SK-N-SH (cell line): ENCODE results near the gene MAP3K1. TPM values are rescaled to one million over a fixed set of nuclear protein-coding genes. Genes with fewer than 3 reads are reported as not detected.

Source experiments
- CTCF ChIA-PET: fragments of 300-600, 350-600 bp; formaldehyde crosslinking; extraction: SDS; loops from one replicate; lab custom pipeline; 2021; lab: Yijun Ruan, JAX
- POLR2A ChIA-PET: fragments of 350-600 bp; sonication (Branson Sonifier 250); formaldehyde crosslinking; extraction: SDS; loops from one replicate; lab custom pipeline; 2020; ENCODE audit warnings: antibody characterized with exemption, inconsistent platforms; lab: Yijun Ruan, JAX
- DNase-seq: peaks from one replicate; pipeline ENCODE4 v3.0.0; 2012
- H2AFZ ChIP-seq: fragments of 200-600 bp; sonication (generic); 2 replicates; pipeline ENCODE4 v1.8.1; 2016; ENCODE audit warnings: antibody characterized with exemption, mild to moderate bottlenecking, low read depth
- H3F3A ChIP-seq: fragments of 200-600 bp; sonication (generic); replicated peaks from 2 replicates; pipeline ENCODE3; 2016; ENCODE audit warnings: antibody characterized with exemption, mild to moderate bottlenecking; ENCODE audit not compliant: insufficient read depth
- H3K27ac ChIP-seq, 2 experiments: fragments of 200-500 bp in 1 of 2; fragments of 200-600 bp in 1 of 2; sonication (Bioruptor generic) in 1 of 2; sonication (generic), shearing (Covaris generic) in 1 of 2; 2 replicates each; pipeline versions ENCODE4 v1.5.1 to v1.6.1; 2014 to 2016; ENCODE audit warnings: low read depth in 2 of 2, inconsistent platforms in 1 of 2, low read length in 1 of 2, mild to moderate bottlenecking in 1 of 2, mixed read lengths in 1 of 2
- H3K27me3 ChIP-seq: fragments of 200-600 bp; sonication (generic), shearing (Covaris generic); 2 replicates; pipeline ENCODE4 v1.6.1; 2016; ENCODE audit warnings: mixed run types; ENCODE audit not compliant: insufficient read depth
- H3K36me3 ChIP-seq, 2 experiments: fragments of 200-500 bp in 1 of 2; fragments of 200-600 bp in 1 of 2; sonication (Bioruptor generic) in 1 of 2; sonication (generic) in 1 of 2; replicated peaks in 1 of 2; 2 replicates each; pipeline versions ENCODE3 to v1.5.1; 2014 to 2016; ENCODE audit warnings: low read length in 1 of 2, mild to moderate bottlenecking in 1 of 2; ENCODE audit not compliant: insufficient read depth in 2 of 2, control insufficient read depth in 1 of 2
- H3K4me1 ChIP-seq, 2 experiments: fragments of 200-500 bp in 1 of 2; fragments of 200-600 bp in 1 of 2; sonication (Bioruptor generic) in 1 of 2; sonication (generic), shearing (Covaris generic) in 1 of 2; 2 replicates each; pipeline versions ENCODE4 v1.5.1 to v1.6.1; 2014 to 2016; ENCODE audit warnings: low read depth in 1 of 2, low read length in 1 of 2, mixed run types in 1 of 2; ENCODE audit not compliant: insufficient read depth in 2 of 2, control insufficient read depth in 1 of 2
- H3K4me2 ChIP-seq: fragments of 200-600 bp; sonication (generic), shearing (Covaris generic); 2 replicates; pipeline ENCODE4 v1.6.1; 2017; ENCODE audit warnings: mixed run types
- H3K4me3 ChIP-seq, 2 experiments: fragments of 200-500 bp in 1 of 2; fragments of 200-600 bp in 1 of 2; sonication (Bioruptor generic) in 1 of 2; sonication (generic), shearing (Covaris generic) in 1 of 2; 2 replicates each; pipeline versions ENCODE4 v1.5.1 to v1.8.1; 2014 to 2016; ENCODE audit warnings: low read depth in 2 of 2, inconsistent platforms in 1 of 2, low read length in 1 of 2, mild to moderate bottlenecking in 1 of 2, mixed read lengths in 1 of 2, moderate library complexity in 1 of 2
- H3K79me2 ChIP-seq: fragments of 200-600 bp; sonication (generic); 2 replicates; pipeline ENCODE4 v1.8.1; 2017; ENCODE audit warnings: mild to moderate bottlenecking; ENCODE audit not compliant: insufficient read depth
- H3K9ac ChIP-seq: fragments of 200-600 bp; sonication (generic); 2 replicates; pipeline ENCODE4 v1.6.1; 2017; ENCODE audit warnings: mixed run types
- H3K9me2 ChIP-seq: fragments of 200-600 bp; sonication (generic); 2 replicates; pipeline ENCODE4 v1.6.1; 2017; ENCODE audit warnings: mixed run types
- H3K9me3 ChIP-seq: fragments of 200-600 bp; sonication (generic); 2 replicates; pipeline ENCODE4 v1.6.1; 2017; ENCODE audit warnings: mixed run types, mild to moderate bottlenecking, moderate library complexity
- H4K20me1 ChIP-seq: fragments of 200-600 bp; sonication (generic); 2 replicates; pipeline ENCODE4 v1.6.1; 2017; ENCODE audit warnings: mild to moderate bottlenecking, mixed run types; ENCODE audit not compliant: insufficient read depth
- CTCF ChIP-seq: fragments of 200-600 bp; sonication (generic); IDR thresholded peaks from 2 replicates; pipeline ENCODE4 v1.6.1; 2017; ENCODE audit warnings: antibody characterized with exemption, mild to moderate bottlenecking, moderate library complexity
- EZH2phosphoT487 ChIP-seq: fragments of 200-600 bp; sonication (generic); IDR thresholded peaks from 2 replicates; pipeline ENCODE4 v1.6.1; 2017; ENCODE audit warnings: low read depth, mixed run types, mild to moderate bottlenecking, antibody characterized with exemption, moderate library complexity, borderline replicate concordance
- FOSL2 ChIP-seq: IDR thresholded peaks from 2 replicates; pipeline ENCODE4 v1.4.0; 2012; ENCODE audit warnings: low read depth, mild to moderate bottlenecking, moderate library complexity, borderline replicate concordance
- FOXJ3 ChIP-seq: sonication (generic); formaldehyde crosslinking; IDR thresholded peaks from 2 replicates; pipeline ENCODE4 v1.5.1; 2020; ENCODE audit warnings: mild to moderate bottlenecking, missing genetic modification reagents
- FOXM1 ChIP-seq: IDR thresholded peaks from 2 replicates; pipeline ENCODE4 v1.4.0; 2012; ENCODE audit warnings: low read depth, mild to moderate bottlenecking
- GABPA ChIP-seq: IDR thresholded peaks from 2 replicates; pipeline ENCODE4 v1.4.0; 2012; ENCODE audit warnings: low read depth, mild to moderate bottlenecking
- IRF3 ChIP-seq: fragments of 150-350 bp; IDR thresholded peaks from 2 replicates; pipeline ENCODE4 v1.6.1; 2016; ENCODE audit warnings: mild to moderate bottlenecking, low read depth, low read length
- MAX ChIP-seq: IDR thresholded peaks from 2 replicates; pipeline ENCODE4 v1.4.0; 2012; ENCODE audit warnings: low read depth
- MXI1 ChIP-seq: IDR thresholded peaks from 2 replicates; pipeline ENCODE4 v1.6.1; 2012; ENCODE audit warnings: mild to moderate bottlenecking, low read depth, low read length, improper control_type of control experiment
- NFIC ChIP-seq: IDR thresholded peaks from 2 replicates; pipeline ENCODE4 v1.4.0; 2012; ENCODE audit warnings: borderline replicate concordance
- PBX3 ChIP-seq: IDR thresholded peaks from 2 replicates; pipeline ENCODE4; 2012
- RCOR1 ChIP-seq: fragments of 150-350 bp; IDR thresholded peaks from 2 replicates; pipeline ENCODE4 v1.6.1; 2017; ENCODE audit warnings: antibody characterized with exemption, low read length
- RFX5 ChIP-seq: IDR thresholded peaks from 2 replicates; pipeline ENCODE4 v1.6.1; 2012; ENCODE audit warnings: mild to moderate bottlenecking, improper control_type of control experiment, low read length
- RXRA ChIP-seq: IDR thresholded peaks from 2 replicates; pipeline ENCODE4 v1.4.0; 2012; ENCODE audit warnings: low read depth, mild to moderate bottlenecking, borderline replicate concordance
- SIN3A ChIP-seq: IDR thresholded peaks from 2 replicates; pipeline ENCODE4 v1.6.1; 2012; ENCODE audit warnings: low read depth, mild to moderate bottlenecking, low read length, moderate library complexity, borderline replicate concordance
- SMC3 ChIP-seq: IDR thresholded peaks from 2 replicates; pipeline ENCODE4 v1.6.1; 2012; ENCODE audit warnings: low read depth, low read length, improper control_type of control experiment
- TAF1 ChIP-seq: IDR thresholded peaks from 2 replicates; pipeline ENCODE4 v1.6.1; 2012; ENCODE audit warnings: low read depth, mild to moderate bottlenecking, low read length, moderate library complexity, borderline replicate concordance
- TCF12 ChIP-seq: IDR thresholded peaks from 2 replicates; pipeline ENCODE4 v1.4.0; 2012
- TEAD4 ChIP-seq: IDR thresholded peaks from 2 replicates; pipeline ENCODE4 v1.4.0; 2012; ENCODE audit warnings: mild to moderate bottlenecking, borderline replicate concordance; ENCODE audit not compliant: insufficient read depth
- YY1 ChIP-seq: IDR thresholded peaks from 2 replicates; pipeline ENCODE4 v1.4.0; 2012; ENCODE audit warnings: low read depth, mild to moderate bottlenecking
- WGBS: methylation state at CpG from one replicate; pipeline ENCODE4 v1.1.6; 2017; ENCODE audit warnings: low lambda C conversion rate; 5-methylcytosine and 5-hydroxymethylcytosine counted together
- polyA plus RNA-seq, 3 experiments: library from polyadenylated mRNA; depleted of rRNA; stranded (reverse); fragments of >200 nt; gene quantifications; 2 replicates each; pipeline ENCODE4 v1.2.3, GENCODE V29; 2012
- TF ChIP-seq, protein P1 (sequence below): IDR thresholded peaks from 2 replicates; pipeline ENCODE4 v1.4.0; 2012; ENCODE audit warnings: low read depth, borderline replicate concordance
- TF ChIP-seq, protein P2 (sequence below): fragments of 150-350 bp; IDR thresholded peaks from 2 replicates; pipeline ENCODE4 v1.6.1; 2017; ENCODE audit warnings: antibody characterized with exemption, low read length, low read depth, borderline replicate concordance
- TF ChIP-seq, protein P3 (sequence below): IDR thresholded peaks from 2 replicates; pipeline ENCODE4 v1.6.1; 2012; ENCODE audit warnings: mild to moderate bottlenecking, low read depth, low read length, moderate library complexity

MAP3K1 gene
- polyA plus RNA-seq, 1 of the 3 experiments (the other 2 are of a cell fraction), result 2.2 TPM

GRCh38 chr5:56816546-56817081, 1.3 kb downstream of the MAP3K1 start:
- H3K36me3 ChIP-seq, result peaks cover 0 to 11% of the 10 kb centered on the region in 2 experiments
- no peaks in the 10 kb centered on the region for H3K9me3 ChIP-seq
- peak overlapping the region; percentile 91 to 93 for H3K4me3 ChIP-seq
- CTCF ChIA-PET, result interaction anchor here (1.3 kb wide), 1 partner anchor 101 kb away, joined by 3 read pairs; no protein-coding TSS in a partner anchor
- peak overlapping the region; percentile 77 to 96 for H3K27ac ChIP-seq
- no peaks in the 10 kb centered on the region for H3K9me2 ChIP-seq
- H3K4me1 ChIP-seq, result peaks cover 6 to 21% of the 10 kb centered on the region in 2 experiments; a peak in 3 of 4 replicates
- 0% methylated on average over 11 of the region's 43 CpGs for WGBS
- H2AFZ ChIP-seq, result peak overlapping the region; percentile 68; the same call in 1 of the 2 replicates
- H3K9ac ChIP-seq, result peak overlapping the region; percentile 73
- peaks cover 59% of the 10 kb centered on the region for H3K79me2 ChIP-seq
- no peaks in the 10 kb centered on the region for H3K27me3 ChIP-seq
- peak overlapping the region; percentile 80 for H3K4me2 ChIP-seq
- POLR2A ChIA-PET, result no interaction called here
- peak; percentile 63 for DNase-seq
- peaks cover 16% of the 10 kb centered on the region for H3F3A ChIP-seq
- H4K20me1 ChIP-seq, result no peaks in the 10 kb centered on the region
- no peak for TF ChIP-seq CTCF
- TF ChIP-seq, protein P1, sequence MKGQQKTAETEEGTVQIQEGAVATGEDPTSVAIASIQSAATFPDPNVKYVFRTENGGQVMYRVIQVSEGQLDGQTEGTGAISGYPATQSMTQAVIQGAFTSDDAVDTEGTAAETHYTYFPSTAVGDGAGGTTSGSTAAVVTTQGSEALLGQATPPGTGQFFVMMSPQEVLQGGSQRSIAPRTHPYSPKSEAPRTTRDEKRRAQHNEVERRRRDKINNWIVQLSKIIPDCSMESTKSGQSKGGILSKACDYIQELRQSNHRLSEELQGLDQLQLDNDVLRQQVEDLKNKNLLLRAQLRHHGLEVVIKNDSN, result no peak
- no peak for TF ChIP-seq FOSL2
- TF ChIP-seq RXRA, result no peak
- no peak for TF ChIP-seq FOXM1
- TF ChIP-seq, protein P2, sequence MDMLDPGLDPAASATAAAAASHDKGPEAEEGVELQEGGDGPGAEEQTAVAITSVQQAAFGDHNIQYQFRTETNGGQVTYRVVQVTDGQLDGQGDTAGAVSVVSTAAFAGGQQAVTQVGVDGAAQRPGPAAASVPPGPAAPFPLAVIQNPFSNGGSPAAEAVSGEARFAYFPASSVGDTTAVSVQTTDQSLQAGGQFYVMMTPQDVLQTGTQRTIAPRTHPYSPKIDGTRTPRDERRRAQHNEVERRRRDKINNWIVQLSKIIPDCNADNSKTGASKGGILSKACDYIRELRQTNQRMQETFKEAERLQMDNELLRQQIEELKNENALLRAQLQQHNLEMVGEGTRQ, result no peak
- TF ChIP-seq PBX3, result no peak
- no peak for TF ChIP-seq FOXJ3 (CRISPR knock-in tag)
- peak; percentile 13 for TF ChIP-seq TAF1
- TF ChIP-seq SMC3, result no peak
- no peak for TF ChIP-seq NFIC
- no peak; the same call in 1 of the 2 replicates for TF ChIP-seq TEAD4
- no peak; the same call in 1 of the 2 replicates for TF ChIP-seq TCF12
- TF ChIP-seq, protein P3, sequence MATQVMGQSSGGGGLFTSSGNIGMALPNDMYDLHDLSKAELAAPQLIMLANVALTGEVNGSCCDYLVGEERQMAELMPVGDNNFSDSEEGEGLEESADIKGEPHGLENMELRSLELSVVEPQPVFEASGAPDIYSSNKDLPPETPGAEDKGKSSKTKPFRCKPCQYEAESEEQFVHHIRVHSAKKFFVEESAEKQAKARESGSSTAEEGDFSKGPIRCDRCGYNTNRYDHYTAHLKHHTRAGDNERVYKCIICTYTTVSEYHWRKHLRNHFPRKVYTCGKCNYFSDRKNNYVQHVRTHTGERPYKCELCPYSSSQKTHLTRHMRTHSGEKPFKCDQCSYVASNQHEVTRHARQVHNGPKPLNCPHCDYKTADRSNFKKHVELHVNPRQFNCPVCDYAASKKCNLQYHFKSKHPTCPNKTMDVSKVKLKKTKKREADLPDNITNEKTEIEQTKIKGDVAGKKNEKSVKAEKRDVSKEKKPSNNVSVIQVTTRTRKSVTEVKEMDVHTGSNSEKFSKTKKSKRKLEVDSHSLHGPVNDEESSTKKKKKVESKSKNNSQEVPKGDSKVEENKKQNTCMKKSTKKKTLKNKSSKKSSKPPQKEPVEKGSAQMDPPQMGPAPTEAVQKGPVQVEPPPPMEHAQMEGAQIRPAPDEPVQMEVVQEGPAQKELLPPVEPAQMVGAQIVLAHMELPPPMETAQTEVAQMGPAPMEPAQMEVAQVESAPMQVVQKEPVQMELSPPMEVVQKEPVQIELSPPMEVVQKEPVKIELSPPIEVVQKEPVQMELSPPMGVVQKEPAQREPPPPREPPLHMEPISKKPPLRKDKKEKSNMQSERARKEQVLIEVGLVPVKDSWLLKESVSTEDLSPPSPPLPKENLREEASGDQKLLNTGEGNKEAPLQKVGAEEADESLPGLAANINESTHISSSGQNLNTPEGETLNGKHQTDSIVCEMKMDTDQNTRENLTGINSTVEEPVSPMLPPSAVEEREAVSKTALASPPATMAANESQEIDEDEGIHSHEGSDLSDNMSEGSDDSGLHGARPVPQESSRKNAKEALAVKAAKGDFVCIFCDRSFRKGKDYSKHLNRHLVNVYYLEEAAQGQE, result no peak
- 0 out of 2 replicates have a peak, but pooled peaks have one; percentile 31 for TF ChIP-seq SIN3A
- no peak for TF ChIP-seq RFX5
- TF ChIP-seq YY1, result no peak
- no peak for TF ChIP-seq EZH2phosphoT487
- TF ChIP-seq MXI1, result peak; percentile 47; the same call in 1 of the 2 replicates
- TF ChIP-seq RCOR1, result no peak
- no peak for TF ChIP-seq GABPA
- 0 out of 2 replicates have a peak, but pooled peaks have one; percentile 7 for TF ChIP-seq MAX
- no peak for TF ChIP-seq IRF3
